Stimulated activated naive B cell treated with anti-CD40 and anti-IgM and Interleukin-4, amounts not matched to agents 10 μg/mL and 1 μg/mL and 100 μg/mL, for 72 hours (primary cell): ENCODE measurements around the gene ALDH3A1.

ENCODE experiments used
- ATAC-seq, 2 donors: fragments of 150-1000 bp; cut with Tn5 transposase; replicated peaks; 2 replicates each; pipeline ENCODE4 v1.10.0; 2021; ENCODE audit warnings: moderate library complexity in 1 of 2
- DNase-seq: peaks from one replicate; pipeline ENCODE4 v3.0.0; 2021
- H3K27ac Mint-ChIP-seq: one replicate; pipeline ENCODE4 v1.8.0; 2022; ENCODE audit warnings: mild to moderate bottlenecking, mixed read lengths
- H3K27me3 Mint-ChIP-seq, 2 donors: one replicate each; pipeline ENCODE4 v1.8.0; 2022; ENCODE audit warnings: mixed read lengths in 2 of 2
- H3K36me3 Mint-ChIP-seq, 2 donors: one replicate each; pipeline ENCODE4 v1.8.0; 2022; ENCODE audit warnings: mixed read lengths in 2 of 2, mild to moderate bottlenecking in 1 of 2
- H3K4me1 Mint-ChIP-seq, 2 donors: one replicate each; pipeline ENCODE4 v1.8.0; 2022; ENCODE audit warnings: mixed read lengths in 2 of 2, mild to moderate bottlenecking in 1 of 2
- H3K4me3 Mint-ChIP-seq, 2 donors: one replicate each; pipeline ENCODE4 v1.8.0; 2022; ENCODE audit warnings: mild to moderate bottlenecking in 2 of 2, mixed read lengths in 2 of 2, moderate library complexity in 1 of 2
- H3K9me3 Mint-ChIP-seq, 2 donors: one replicate each; pipeline ENCODE4 v1.8.0; 2022; ENCODE audit warnings: mixed read lengths in 2 of 2, mild to moderate bottlenecking in 1 of 2

ALDH3A1 gene

DNA sequence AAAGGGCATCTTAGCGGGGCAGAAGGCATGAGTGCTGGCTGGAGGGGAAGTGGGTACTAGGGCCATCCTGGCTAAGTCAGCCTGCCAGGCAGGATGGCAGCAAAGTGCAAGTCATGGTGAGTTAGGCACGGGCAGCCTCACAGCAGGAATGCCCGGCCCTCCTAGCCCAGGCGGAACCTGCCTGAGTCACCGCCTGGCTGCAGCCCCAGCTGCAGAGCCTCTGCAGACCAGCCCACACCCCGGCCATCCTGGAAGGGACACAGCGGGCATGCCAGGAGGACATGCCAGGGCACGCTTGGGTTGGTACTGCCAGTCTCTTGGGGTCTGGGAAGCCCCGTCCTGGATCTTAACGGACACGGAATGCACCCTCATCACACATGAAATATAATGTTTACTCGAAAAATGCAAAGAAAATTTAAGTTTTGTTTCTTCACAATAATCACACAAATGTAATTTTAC, 5.0 kb upstream of the ALDH3A1 start:
- Mint-ChIP-seq H3K4me3 (peak overlapping the region in 1 of 2 donors; percentile 22), H3K4me1 (peaks cover 47 to 56% of the 10 kb centered on the region in 2 donors)
- DNase-seq, result peak; percentile 19

DNA sequence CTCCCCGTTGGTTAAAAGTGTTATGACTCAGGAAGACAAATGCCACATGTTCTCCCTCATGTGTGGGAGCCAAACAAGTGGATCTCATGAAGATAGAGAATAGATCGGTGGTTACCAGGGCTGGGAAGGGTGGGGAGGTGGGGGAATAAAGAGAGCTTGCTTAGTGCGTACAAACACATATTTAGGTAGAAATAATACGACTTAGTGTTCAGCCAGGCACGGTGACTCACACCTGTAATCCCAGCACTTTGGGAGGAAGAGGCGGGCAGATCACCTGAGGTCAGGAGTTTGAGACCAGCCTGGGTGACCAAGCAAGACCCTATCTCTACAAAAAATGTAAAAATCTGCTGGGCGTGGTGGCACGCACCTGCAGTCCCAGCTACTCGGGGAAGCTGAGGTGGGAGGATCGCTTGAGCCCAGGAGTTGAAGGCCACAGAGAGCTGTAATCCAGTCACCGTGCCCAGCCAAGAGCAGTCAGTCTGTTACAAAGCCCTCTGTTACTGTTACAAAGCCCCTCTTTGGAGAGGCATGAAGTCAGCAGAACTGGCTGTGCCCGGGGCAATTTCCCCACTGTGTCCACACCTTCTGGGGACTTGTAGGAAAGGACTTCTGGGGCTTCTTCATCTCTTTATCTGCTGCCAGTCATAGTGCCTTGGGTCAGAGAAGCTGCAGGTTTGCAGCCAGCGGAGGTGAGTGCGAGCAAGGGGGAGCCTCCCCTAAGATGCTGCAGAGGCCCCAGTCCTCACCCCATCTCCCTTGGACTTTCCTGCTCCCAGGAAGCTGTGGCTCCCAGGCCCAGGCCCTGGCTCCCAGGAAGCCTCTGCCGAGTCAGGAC, 4.3 kb upstream of the ALDH3A1 start:
- Mint-ChIP-seq H3K4me1 (peaks cover 47 to 56% of the 10 kb centered on the region in 2 donors), H3K27me3 (peaks cover 26 to 29% of the 10 kb centered on the region in 2 donors), H3K27ac (peak overlapping the region; percentile 47), H3K36me3 (no peaks in the 10 kb centered on the region), H3K9me3 (peaks cover 0 to 2% of the 10 kb centered on the region in 2 donors), H3K4me3 (peak overlapping the region in 1 of 2 donors; percentile 22)
- ATAC-seq, result no peak
- DNase-seq, result no peak

More for the DNA sequence above, 5.0 kb upstream of the ALDH3A1 start:
- H3K9me3 Mint-ChIP-seq, result peaks cover 0 to 2% of the 10 kb centered on the region in 2 donors
- peak overlapping the region; percentile 47 for H3K27ac Mint-ChIP-seq
- H3K36me3 Mint-ChIP-seq, result no peaks in the 10 kb centered on the region
- peak; percentile 18 to 33 for ATAC-seq
- H3K27me3 Mint-ChIP-seq, result peaks cover 20 to 23% of the 10 kb centered on the region in 2 donors

DNA sequence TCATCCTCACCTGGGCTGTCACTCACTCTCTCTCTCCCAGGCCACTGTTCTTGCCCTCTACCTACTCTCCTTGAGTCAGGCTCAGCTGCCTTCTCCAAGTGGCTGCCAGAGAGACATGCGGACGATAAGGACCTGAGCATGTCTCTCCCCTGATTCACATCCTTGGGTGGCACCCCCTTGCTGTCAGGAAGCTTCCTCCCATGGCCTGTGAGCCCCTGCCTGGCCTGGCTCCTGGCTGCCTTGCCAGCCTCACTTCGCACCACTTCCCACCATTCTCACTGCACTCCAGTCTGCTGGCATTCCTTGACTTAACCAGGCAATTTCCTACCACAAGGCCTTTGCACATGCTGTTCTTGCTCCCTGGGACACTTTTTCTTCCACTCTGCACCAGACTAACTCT, 2.7 kb upstream of the ALDH3A1 start:
- DNase-seq, result no peak
- Mint-ChIP-seq H3K36me3 (no peaks in the 10 kb centered on the region), H3K27ac (no peak overlapping the region), H3K9me3 (peaks cover 0 to 2% of the 10 kb centered on the region in 2 donors), H3K4me3 (no peak overlapping the region), H3K27me3 (peaks cover 26 to 31% of the 10 kb centered on the region in 2 donors), H3K4me1 (peaks cover 36 to 41% of the 10 kb centered on the region in 2 donors)
- ATAC-seq, result no peak

DNA sequence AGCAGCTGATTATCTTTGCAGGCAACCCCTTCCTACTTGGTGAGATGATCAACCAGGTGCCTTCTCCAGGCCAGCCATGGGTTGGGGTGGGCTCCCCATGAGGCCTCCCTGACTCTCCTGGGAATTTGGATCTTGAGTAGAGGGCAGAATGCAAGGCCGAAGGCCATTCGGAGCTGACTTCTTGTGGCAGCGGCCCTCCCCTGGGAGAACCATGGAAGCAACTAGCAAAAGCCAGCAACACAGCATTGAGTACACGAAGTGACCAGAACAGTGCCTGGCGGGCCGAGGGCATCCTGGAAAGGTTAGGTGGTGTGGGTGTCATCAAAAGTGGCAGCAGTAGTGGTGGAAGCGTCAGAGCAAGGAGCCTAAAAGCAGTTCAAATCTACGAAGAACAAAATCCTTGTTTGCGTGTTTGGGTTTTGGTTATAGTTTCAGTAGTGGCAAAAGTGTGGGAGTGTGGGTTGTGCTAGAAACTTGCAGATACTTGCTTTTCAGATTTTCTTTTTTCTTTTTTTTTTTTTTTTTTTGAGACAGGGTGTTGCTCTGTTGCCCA, 2.0 kb upstream of the ALDH3A1 start:
- ATAC-seq (no peak), DNase-seq (no peak)
- H3K27ac Mint-ChIP-seq, result no peak overlapping the region
- peaks cover 29 to 37% of the 10 kb centered on the region in 2 donors for H3K4me1 Mint-ChIP-seq
- no peaks in the 10 kb centered on the region for H3K36me3 Mint-ChIP-seq
- no peaks in the 10 kb centered on the region for H3K9me3 Mint-ChIP-seq
- peaks cover 26 to 37% of the 10 kb centered on the region in 2 donors for H3K27me3 Mint-ChIP-seq
- H3K4me3 Mint-ChIP-seq, result no peak overlapping the region

DNA sequence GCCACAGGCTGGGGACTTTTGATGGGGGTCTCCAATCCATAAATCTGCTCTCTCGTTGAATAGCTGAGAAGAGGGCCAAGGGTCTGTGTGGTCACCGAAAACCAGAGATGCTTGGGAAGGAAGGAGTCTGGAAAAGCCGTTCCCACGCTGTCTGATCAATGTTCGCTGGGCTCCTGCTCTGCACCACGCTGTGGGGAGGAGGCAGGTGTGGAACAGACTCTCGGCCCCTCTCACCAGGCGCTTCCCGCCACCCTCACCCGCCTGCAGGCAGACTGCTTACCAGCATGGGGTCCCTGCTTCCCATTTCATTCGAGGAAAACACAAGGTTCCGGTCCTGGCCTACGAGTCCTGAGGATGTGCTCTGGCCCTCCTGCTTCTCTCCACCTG, 702 bp upstream of the ALDH3A1 start:
- Mint-ChIP-seq H3K4me1 (peaks cover 26 to 36% of the 10 kb centered on the region in 2 donors), H3K4me3 (no peak overlapping the region), H3K9me3 (no peaks in the 10 kb centered on the region), H3K36me3 (no peaks in the 10 kb centered on the region), H3K27ac (no peak overlapping the region), H3K27me3 (peaks cover 29 to 50% of the 10 kb centered on the region in 2 donors)
- DNase-seq (no peak), ATAC-seq (no peak)

DNA sequence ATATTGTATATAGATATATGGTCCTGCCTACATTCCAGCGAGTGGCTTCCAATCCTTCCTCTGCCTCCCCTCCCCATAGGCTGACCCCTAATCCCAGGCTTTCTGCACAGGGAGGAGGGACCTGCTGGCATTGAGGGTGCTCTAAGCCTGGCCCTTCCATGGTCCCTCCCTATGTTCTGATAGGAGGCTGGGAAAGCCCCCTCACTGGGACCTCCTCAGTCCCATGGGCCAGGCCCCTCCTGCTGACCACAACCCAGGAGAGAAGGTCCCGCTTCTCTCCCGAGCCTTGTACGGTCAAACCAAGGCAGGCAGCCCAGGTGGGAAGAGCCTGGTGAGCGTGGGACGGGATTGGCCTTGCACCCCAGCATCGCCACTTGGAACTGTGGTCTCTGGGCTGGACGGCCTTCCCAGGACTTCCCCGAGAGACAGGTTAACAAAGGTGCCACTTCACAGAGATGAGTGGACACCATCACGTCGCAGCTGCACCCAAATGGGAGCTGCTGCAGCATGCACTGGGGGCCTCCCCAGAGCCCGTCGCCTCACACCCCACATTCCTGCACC, 859 bp downstream of the ALDH3A1 start:
- ATAC-seq (no peak), DNase-seq (no peak)
- no peak overlapping the region for H3K4me3 Mint-ChIP-seq
- no peaks in the 10 kb centered on the region for H3K36me3 Mint-ChIP-seq
- peaks cover 29 to 65% of the 10 kb centered on the region in 2 donors for H3K27me3 Mint-ChIP-seq
- peaks cover 15 to 21% of the 10 kb centered on the region in 2 donors for H3K4me1 Mint-ChIP-seq
- H3K9me3 Mint-ChIP-seq, result no peaks in the 10 kb centered on the region
- no peak overlapping the region for H3K27ac Mint-ChIP-seq

DNA sequence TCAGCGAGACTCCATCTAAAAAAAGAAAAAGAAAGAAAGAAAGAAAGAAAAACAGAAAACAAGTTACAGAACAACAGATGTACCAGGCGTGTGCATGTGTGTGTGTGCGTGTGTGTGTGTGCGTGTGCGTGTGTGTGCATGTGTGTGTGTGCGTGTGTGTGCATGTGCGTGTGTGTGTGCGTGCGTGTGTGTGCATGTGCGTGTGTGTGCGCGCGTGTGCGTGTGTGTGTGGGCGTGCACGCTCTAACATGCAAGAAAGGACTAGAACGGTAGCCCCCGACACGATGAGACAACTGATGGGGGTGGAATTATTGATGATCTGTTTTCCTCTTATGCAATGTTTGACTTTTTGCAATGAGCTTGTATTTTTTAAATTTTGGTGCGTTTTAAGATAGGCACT, 1.6 kb downstream of the ALDH3A1 start:
- H3K4me1 Mint-ChIP-seq, result peaks cover 12 to 16% of the 10 kb centered on the region in 2 donors
- H3K4me3 Mint-ChIP-seq, result no peak overlapping the region
- H3K9me3 Mint-ChIP-seq, result no peaks in the 10 kb centered on the region
- DNase-seq (no peak), ATAC-seq (no peak)
- H3K27me3 Mint-ChIP-seq, result peaks cover 29 to 65% of the 10 kb centered on the region in 2 donors
- H3K27ac Mint-ChIP-seq, result peak overlapping the region; percentile 5
- no peaks in the 10 kb centered on the region for H3K36me3 Mint-ChIP-seq

DNA sequence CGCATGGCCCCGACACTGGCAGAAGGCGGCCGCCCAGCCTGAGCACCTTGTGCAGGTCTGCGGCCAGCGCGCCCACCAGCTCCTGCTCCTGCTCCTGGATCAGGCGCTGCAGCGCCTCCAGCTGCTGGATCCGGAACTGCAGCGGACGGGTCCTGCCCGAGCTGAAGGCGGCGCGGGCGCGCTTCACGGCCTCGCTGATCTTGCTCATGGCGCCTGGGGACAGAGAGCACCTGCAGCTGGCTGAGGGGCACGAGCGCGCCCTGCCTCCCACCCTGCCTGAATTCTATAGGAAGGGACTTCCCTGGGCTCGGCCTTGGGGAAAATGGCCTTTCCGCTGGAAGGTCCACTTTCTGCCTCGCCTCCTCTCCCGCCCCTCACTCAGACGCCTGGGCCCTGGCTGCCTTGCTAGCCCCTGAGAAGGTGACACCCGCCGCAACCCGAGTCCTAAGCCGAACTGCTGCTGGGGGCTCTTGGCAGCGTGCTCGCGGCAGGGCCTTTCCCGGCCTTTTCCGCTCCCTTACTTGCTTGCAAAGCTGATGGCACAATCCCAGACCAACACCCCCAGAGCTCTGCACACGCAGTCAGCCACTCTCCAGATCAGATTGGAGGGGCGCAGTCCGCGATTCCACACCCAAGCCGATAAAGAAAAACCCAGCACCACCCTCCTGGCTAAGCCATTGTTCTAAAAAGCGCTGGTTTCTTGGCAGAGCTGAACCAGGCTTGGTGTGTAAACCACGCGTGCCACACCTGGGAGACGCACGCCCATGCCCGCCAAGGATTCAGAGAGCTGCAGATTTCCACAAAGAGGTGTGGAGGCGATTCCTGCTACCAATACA, 3.0 kb downstream of the ALDH3A1 start:
- Mint-ChIP-seq H3K27me3 (peaks cover 21 to 57% of the 10 kb centered on the region in 2 donors), H3K4me3 (peak overlapping the region; percentile 70 to 82), H3K36me3 (no peaks in the 10 kb centered on the region), H3K9me3 (no peaks in the 10 kb centered on the region), H3K4me1 (peaks cover 6 to 16% of the 10 kb centered on the region in 2 donors), H3K27ac (no peak overlapping the region)
- DNase-seq, result peak; percentile 80
- ATAC-seq, result peak; percentile 90 to 92

DNA sequence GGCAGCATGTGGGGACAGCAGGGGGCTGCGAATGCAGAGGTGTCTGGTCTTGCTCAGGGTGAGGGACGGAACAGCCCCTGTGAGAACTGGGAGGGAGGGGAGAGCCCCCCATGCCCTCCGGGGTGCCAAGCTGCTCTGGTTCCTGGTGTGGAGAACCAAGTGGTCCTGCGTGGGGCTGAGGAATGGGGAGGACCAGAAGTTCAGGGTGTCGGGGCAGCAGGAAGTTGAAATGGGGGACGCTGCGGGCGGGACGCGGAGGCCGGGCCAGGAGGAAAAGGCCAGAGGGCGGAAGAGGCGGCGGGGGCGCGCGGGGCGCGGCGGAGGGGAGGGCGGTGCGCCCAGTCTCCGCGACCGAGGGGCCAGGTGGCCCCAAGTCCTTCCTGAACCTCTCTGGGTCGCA, 3.6 kb downstream of the ALDH3A1 start:
- ATAC-seq (peak in 1 of 2 donors; percentile 56), DNase-seq (no peak)
- Mint-ChIP-seq H3K4me3 (peak overlapping the region; percentile 82 to 88), H3K27ac (no peak overlapping the region), H3K36me3 (no peaks in the 10 kb centered on the region), H3K4me1 (peaks cover 6 to 16% of the 10 kb centered on the region in 2 donors), H3K27me3 (peaks cover 21 to 56% of the 10 kb centered on the region in 2 donors), H3K9me3 (no peaks in the 10 kb centered on the region)

DNA sequence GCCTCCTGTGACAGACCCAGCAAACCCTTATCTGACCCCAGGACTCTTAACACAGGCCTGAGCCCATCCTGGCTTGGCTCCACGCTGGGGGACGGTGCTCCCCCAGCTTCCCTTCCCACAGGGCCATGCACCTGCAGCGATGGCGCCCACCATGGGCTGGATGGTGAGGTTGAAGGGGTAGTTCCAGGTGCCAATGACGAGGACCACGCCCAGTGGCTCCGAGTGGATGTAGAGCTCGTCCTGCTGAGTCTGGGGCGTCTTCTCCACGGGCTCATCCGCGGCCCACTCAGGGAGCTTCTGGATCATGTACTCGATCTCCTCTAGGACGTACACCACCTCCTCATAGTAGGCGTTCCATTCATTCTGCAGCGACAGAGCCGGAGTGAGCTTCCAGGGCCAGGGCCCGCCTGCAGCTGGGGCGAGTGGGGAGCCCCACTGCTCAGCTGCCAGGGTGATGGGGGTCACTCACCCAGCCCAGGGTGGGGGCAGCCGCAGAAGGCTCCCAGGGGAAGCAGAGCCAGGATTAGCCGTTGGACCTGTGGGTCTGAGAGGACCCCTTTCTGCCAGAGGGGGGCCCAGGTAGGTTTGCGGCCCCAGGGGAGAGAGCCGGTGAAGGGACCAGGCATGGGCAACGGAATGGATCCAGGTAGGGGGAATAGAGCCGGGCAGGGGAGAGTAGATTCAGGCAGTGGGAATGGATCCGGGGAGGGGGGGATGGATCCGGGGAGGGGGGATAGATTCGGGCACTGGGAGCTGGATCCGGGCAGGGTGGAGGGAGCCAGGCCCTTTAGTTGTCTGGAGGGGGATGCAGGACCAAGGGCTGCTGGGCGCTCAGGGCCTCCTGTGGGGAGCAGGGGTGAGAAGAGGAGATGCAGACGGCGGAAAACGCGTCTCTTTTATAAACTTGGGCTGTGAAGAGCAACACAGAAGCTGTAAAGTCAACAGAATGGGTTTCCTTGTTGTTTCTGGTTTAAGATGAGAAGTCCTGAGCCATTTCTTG, 4.7 kb downstream of the ALDH3A1 start:
- H3K27ac Mint-ChIP-seq, result no peak overlapping the region
- peaks cover 6 to 16% of the 10 kb centered on the region in 2 donors for H3K4me1 Mint-ChIP-seq
- H3K36me3 Mint-ChIP-seq, result no peaks in the 10 kb centered on the region
- DNase-seq, result no peak
- H3K27me3 Mint-ChIP-seq, result peaks cover 10 to 46% of the 10 kb centered on the region in 2 donors
- ATAC-seq, result no peak
- no peak overlapping the region for H3K4me3 Mint-ChIP-seq
- no peaks in the 10 kb centered on the region for H3K9me3 Mint-ChIP-seq

DNA sequence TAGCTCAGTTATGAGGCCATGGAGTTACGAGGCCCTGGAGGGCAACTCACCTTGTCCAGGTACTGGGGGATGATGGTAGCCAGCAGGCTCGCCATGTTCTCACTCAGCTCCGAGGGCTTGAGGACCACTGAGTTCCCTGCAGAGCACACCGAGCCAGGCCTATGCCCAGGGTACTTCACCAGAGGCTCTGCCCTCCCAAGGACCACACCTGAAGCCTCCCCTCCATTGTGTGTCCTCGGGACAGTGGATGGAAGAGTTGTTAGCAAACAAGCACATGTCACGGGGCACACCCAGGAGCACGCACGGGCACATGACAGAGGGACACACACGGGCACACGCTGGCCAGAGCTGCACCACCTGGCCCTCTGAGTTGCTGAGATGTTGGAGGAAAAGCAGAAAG, 5.6 kb downstream of the ALDH3A1 start:
- H3K9me3 Mint-ChIP-seq, result no peaks in the 10 kb centered on the region
- no peak for DNase-seq
- no peaks in the 10 kb centered on the region for H3K36me3 Mint-ChIP-seq
- H3K27me3 Mint-ChIP-seq, result peaks cover 4 to 36% of the 10 kb centered on the region in 2 donors
- H3K4me1 Mint-ChIP-seq, result peaks cover 6 to 16% of the 10 kb centered on the region in 2 donors
- no peak overlapping the region for H3K4me3 Mint-ChIP-seq
- no peak overlapping the region for H3K27ac Mint-ChIP-seq
- no peak for ATAC-seq

DNA sequence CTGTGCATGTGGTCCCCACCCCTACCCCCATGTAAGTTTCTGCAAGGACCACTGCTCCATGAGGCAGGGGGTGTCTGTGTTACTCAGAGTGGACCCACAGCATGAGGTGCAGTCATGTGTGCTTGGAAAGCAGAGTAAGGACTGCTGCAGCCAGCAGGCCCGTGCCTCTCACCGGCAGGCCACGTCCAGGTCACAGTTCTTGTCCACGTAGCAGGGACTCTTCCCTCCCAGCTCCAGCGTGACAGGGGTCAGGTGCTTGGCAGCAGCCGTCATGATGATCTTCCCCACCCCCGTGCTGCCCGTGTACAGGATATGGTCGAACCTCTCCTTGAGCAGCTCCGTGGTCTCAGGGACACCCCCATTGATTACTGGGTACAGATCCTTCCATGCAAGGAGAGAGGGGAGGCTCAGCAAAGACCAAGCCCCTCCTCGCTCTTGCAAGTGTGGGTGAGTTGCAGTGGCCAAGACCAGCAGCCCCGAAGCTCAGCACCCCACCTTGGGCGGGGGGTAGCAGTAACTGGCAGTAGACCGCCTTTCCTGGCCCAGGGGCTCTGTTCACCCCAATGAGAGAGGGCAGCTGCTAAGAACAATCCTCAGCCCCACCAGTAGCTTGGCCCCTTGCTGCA, 6.2 kb downstream of the ALDH3A1 start:
- H3K4me1 Mint-ChIP-seq, result peaks cover 6 to 16% of the 10 kb centered on the region in 2 donors
- H3K27ac Mint-ChIP-seq, result no peak overlapping the region
- H3K27me3 Mint-ChIP-seq, result peaks cover 3 to 34% of the 10 kb centered on the region in 2 donors
- no peaks in the 10 kb centered on the region for H3K9me3 Mint-ChIP-seq
- DNase-seq (no peak), ATAC-seq (no peak)
- no peaks in the 10 kb centered on the region for H3K36me3 Mint-ChIP-seq
- H3K4me3 Mint-ChIP-seq, result no peak overlapping the region

DNA sequence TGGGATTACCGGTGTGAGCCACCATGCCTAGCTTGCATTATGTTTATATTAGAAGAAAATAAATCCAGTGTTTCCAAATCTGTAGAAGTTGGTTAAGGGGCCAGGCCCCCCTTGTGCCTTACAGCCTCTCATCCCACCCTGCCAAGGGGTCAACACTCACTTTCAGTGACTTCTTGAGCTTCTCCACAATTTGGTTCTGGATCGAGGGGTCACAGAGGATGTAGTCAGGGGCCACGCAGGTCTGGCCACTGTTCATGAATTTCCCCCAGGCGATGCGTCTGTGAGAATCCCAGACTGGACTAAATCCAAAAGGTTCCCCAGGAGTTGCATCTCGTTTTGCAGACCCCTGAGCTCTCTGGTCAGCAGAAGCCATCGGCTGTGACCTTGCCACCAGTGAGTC, 7.2 kb downstream of the ALDH3A1 start:
- no peak for ATAC-seq
- no peaks in the 10 kb centered on the region for H3K9me3 Mint-ChIP-seq

More for the DNA sequence above, 7.2 kb downstream of the ALDH3A1 start:
- Mint-ChIP-seq H3K4me3 (no peak overlapping the region), H3K27me3 (peaks cover 3 to 38% of the 10 kb centered on the region in 2 donors), H3K27ac (no peak overlapping the region), H3K36me3 (no peaks in the 10 kb centered on the region), H3K4me1 (peaks cover 6 to 16% of the 10 kb centered on the region in 2 donors)
- no peak for DNase-seq
